Vagina (tissue), 2 donors: Measurements from ENCODE around the gene SLC25A34. TPM values are rescaled to one million over a fixed set of nuclear protein-coding genes. Genes with fewer than 3 reads are reported as not detected.

Experiments used
- DNase-seq, 2 donors: peaks; one replicate each; pipeline ENCODE4 v3.0.0-alpha.2; 2017; ENCODE audit errors: extremely low spot score in 2 of 2
- H3K27ac ChIP-seq: fragments of 200-600 bp; sonication (generic); one replicate; pipeline ENCODE4 v1.5.1; 2019
- H3K27me3 ChIP-seq: fragments of 200-600 bp; sonication (generic); one replicate; pipeline ENCODE4 v1.5.1; 2019
- H3K36me3 ChIP-seq, 2 donors: fragments of 200-600 bp; sonication (generic); one replicate each; pipeline ENCODE4 v1.5.1; 2017 to 2019
- H3K4me1 ChIP-seq: fragments of 200-600 bp; sonication (generic); one replicate; pipeline ENCODE4 v1.5.1; 2019
- H3K4me3 ChIP-seq, 2 donors: fragments of 200-600 bp; sonication (generic); 1 replicate in 1 of 2; 2 replicates in 1 of 2; pipeline ENCODE4 v1.5.1; 2016 to 2019
- H3K9me3 ChIP-seq: fragments of 200-600 bp; sonication (generic); one replicate; pipeline ENCODE4 v1.5.1; 2019
- CTCF ChIP-seq, 3 experiments: fragments of 450-650 bp in 2 of 3; fragments of 200-600 bp in 1 of 3; sonication (generic) in 1 of 3; IDR thresholded peaks; one replicate each; pipeline ENCODE4 v1.5.1; 2017 to 2019; ENCODE audit warnings: antibody characterized with exemption in 3 of 3, mild to moderate bottlenecking in 2 of 3, moderate library complexity in 2 of 3
- POLR2A ChIP-seq, 2 donors: fragments of 450-650 bp; IDR thresholded peaks; one replicate each; pipeline ENCODE4 v1.6.1; 2017; ENCODE audit warnings: antibody characterized with exemption in 2 of 2, mild to moderate bottlenecking in 2 of 2, moderate library complexity in 2 of 2
- POLR2AphosphoS5 ChIP-seq, 2 donors: sonication (generic); formaldehyde crosslinking; IDR thresholded peaks; one replicate each; pipeline ENCODE4 v1.9.0; 2017; ENCODE audit warnings: antibody characterized with exemption in 2 of 2, mild to moderate bottlenecking in 2 of 2, low read depth in 1 of 2; ENCODE audit not compliant: insufficient read depth in 1 of 2
- intact Hi-C: fragments of 100-400 bp; cut with DNase I; formaldehyde crosslinking; loops from one replicate; pipeline ENCODE4 v1.15.1; 2023
- total RNA-seq: library from RNA; depleted of rRNA; stranded (reverse); fragments of >200 nt; gene quantifications from one replicate; pipeline ENCODE4 v1.2.3, GENCODE V29; 2016

The SLC25A34 gene
- total RNA-seq, 1 donor from 2014 or later, result 3.2 TPM

- TF ChIP-seq CTCF (IDR thresholded peaks at IDR 0.05) (no peak), POLR2A (IDR thresholded peaks at IDR 0.05) (no peak), POLR2AphosphoS5 (IDR thresholded peaks at IDR 0.05; ENCODE audit: insufficient read depth in 1 of 2, low read depth in 1 of 2) (no peak)
- Histone ChIP-seq H3K4me1 (peaks cover 13% of the 10 kb centered on the region), H3K4me3 (no peak overlapping the region), H3K27ac (no peak overlapping the region), H3K27me3 (no peaks in the 10 kb centered on the region), H3K36me3 (peaks cover 0 to 8% of the 10 kb centered on the region in 2 donors), H3K9me3 (no peaks in the 10 kb centered on the region)
- no peak for DNase-seq
- intact Hi-C loops, result no loop called here
Observed at GRCh38 chr1:15785683-15786082, 49.6 kb downstream of the SLC25A34 start.

GRCh38 chr1:15786581-15786980, 50.5 kb downstream of the SLC25A34 start:
- intact Hi-C loops, result no loop called here
- H3K4me1 ChIP-seq, result peaks cover 13% of the 10 kb centered on the region
- no peaks in the 10 kb centered on the region for H3K9me3 ChIP-seq
- H3K27ac ChIP-seq, result no peak overlapping the region
- H3K27me3 ChIP-seq, result no peaks in the 10 kb centered on the region
- no peak overlapping the region for H3K4me3 ChIP-seq
- no peak for DNase-seq
- TF ChIP-seq CTCF (IDR thresholded peaks at IDR 0.05) (no peak), POLR2AphosphoS5 (IDR thresholded peaks at IDR 0.05; ENCODE audit: insufficient read depth in 1 of 2, low read depth in 1 of 2) (no peak), POLR2A (IDR thresholded peaks at IDR 0.05) (no peak)
- peaks cover 0 to 4% of the 10 kb centered on the region in 2 donors for H3K36me3 ChIP-seq

DNA sequence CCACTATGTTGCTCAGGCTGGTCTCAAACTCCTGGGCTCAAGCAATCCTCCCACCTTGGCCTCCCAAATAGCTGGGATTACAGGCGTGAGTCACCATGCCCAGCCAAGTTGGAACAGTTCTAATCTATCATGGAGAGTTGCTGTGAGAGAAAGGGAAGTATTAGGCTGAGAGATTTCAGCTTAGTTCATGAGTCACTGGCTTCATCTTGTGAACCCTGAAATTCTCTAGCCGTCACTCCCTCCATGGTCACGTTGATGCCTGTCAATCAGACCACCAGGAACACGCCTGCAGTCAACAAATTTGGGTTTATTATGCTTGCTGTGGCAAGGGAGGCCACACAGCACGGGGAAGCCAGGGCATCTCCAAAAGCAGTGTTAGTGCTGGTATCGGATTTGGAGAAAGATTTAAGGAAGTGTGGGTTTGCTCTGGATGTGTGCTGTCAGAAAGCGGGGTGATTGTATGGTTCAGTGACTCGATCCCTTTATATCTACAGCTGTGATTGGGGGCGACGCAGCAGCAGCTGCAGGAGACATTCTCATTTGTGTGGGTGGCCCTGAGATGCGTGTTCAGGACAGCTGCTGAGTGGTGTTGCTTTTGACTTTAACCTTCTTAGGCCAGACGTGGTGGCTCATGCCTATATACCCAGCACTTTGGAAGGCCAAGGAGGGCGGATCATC, 52.7 kb downstream of the SLC25A34 start:
- no peaks in the 10 kb centered on the region for H3K27me3 ChIP-seq
- no peak overlapping the region for H3K4me3 ChIP-seq
- H3K27ac ChIP-seq, result no peak overlapping the region
- no peaks in the 10 kb centered on the region for H3K9me3 ChIP-seq
- intact Hi-C loops, result no loop called here
- TF ChIP-seq CTCF (IDR thresholded peaks at IDR 0.05) (no peak), POLR2AphosphoS5 (IDR thresholded peaks at IDR 0.05; ENCODE audit: insufficient read depth in 1 of 2, low read depth in 1 of 2) (no peak), POLR2A (IDR thresholded peaks at IDR 0.05) (no peak)
- H3K4me1 ChIP-seq, result peaks cover 24% of the 10 kb centered on the region
- DNase-seq, result no peak
- H3K36me3 ChIP-seq, result peaks cover 0 to 4% of the 10 kb centered on the region in 2 donors

Other genes starting within 250 kb of the SLC25A34 start
- 22.1 TPM for gene CASP9, start 212.0 kb upstream of the SLC25A34 start, total RNA-seq
- 29.5 TPM for gene DNAJC16, start 209.4 kb upstream of the SLC25A34 start, total RNA-seq
- 1.5 TPM for gene AGMAT, start 151.2 kb upstream of the SLC25A34 start, total RNA-seq
- 59.2 TPM for gene DDI2, start 118.8 kb upstream of the SLC25A34 start, total RNA-seq
- 56.2 TPM for gene PLEKHM2, start 51.9 kb upstream of the SLC25A34 start, total RNA-seq
- not detected for gene TMEM82, start 6.2 kb downstream of the SLC25A34 start, total RNA-seq
- gene FBLIM1, start 22.5 kb downstream of the SLC25A34 start, total RNA-seq, result 45.2 TPM
- gene UQCRHL, start 71.4 kb downstream of the SLC25A34 start, total RNA-seq, result 1.5 TPM
- 55.2 TPM for gene SPEN, start 111.4 kb downstream of the SLC25A34 start, total RNA-seq
- 38.5 TPM for gene ZBTB17, start 239.8 kb downstream of the SLC25A34 start, total RNA-seq